ENCODE data around the gene GRIK1.

- TF ChIP-seq CTCF (conservative IDR thresholded peaks at IDR 0.05; ENCODE audit: low read length): no peak
- no peak for TF ChIP-seq EZH2phosphoT487 (IDR thresholded peaks at IDR 0.05; ENCODE audit: borderline replicate concordance)
These were observed 146.1 kb downstream of the GRIK1 start for GRCh38 chr21:29793712-29794111.

All from Loucy (cell line).